T-cell (primary cell): ENCODE results near the gene EFNA4. TPM values are rescaled to one million over a fixed set of nuclear protein-coding genes. Genes with fewer than 3 reads are reported as not detected.

ENCODE experiments used
- ATAC-seq, 4 experiments: fragments of 200-7000 bp in 3 of 4; fragments of 150-1000 bp in 1 of 4; cut with Tn5 transposase; replicated peaks in 1 of 4; 1 replicate in 3 of 4; 2 replicates in 1 of 4; pipeline ENCODE4 v1.10.0; 2021; ENCODE audit warnings: moderate library complexity in 3 of 4, mild to moderate bottlenecking in 2 of 4, moderate number of reproducible peaks in 1 of 4
- CTCF ChIA-PET, 2 donors: fragments of 300-600 bp; sonication (Branson Sonifier 250); formaldehyde crosslinking; loops; one replicate each; lab custom pipeline; 2022; ENCODE audit warnings: antibody characterized with exemption in 2 of 2; lab: Charles Lee
- POLR2A ChIA-PET, 2 donors: fragments of 300-600 bp; sonication (Branson Sonifier 250); formaldehyde crosslinking; loops; one replicate each; lab custom pipeline; 2022; ENCODE audit warnings: antibody characterized with exemption in 2 of 2; lab: Charles Lee
- DNase-seq, 35 experiments: peaks; one replicate each; pipeline versions ENCODE4 v3.0.0 to v3.0.0-alpha.2; 2013 to 2023
- H3K27ac ChIP-seq: one replicate; pipeline ENCODE4 v1.5.1; 2013; ENCODE audit warnings: low read length
- H3K27me3 ChIP-seq, 2 experiments: replicated peaks in 1 of 2; 1 replicate in 1 of 2; 2 replicates in 1 of 2; pipeline versions ENCODE4 v1.6.1 to v1.7.0; 2013; ENCODE audit warnings: low read length in 1 of 2, mixed read lengths in 1 of 2; ENCODE audit not compliant: control insufficient read depth in 2 of 2, insufficient read depth in 2 of 2; ENCODE audit errors: extremely low read depth in 1 of 2
- H3K36me3 ChIP-seq, 2 donors: 1 replicate in 1 of 2; 2 replicates in 1 of 2; pipeline versions ENCODE4 v1.6.1 to v1.7.0; 2013; ENCODE audit warnings: low read length in 1 of 2; ENCODE audit not compliant: control insufficient read depth in 2 of 2, insufficient read depth in 1 of 2; ENCODE audit errors: extremely low read depth in 1 of 2
- H3K4me1 ChIP-seq, 2 experiments: 1 replicate in 1 of 2; 2 replicates in 1 of 2; pipeline versions ENCODE4 v1.6.1 to v1.7.0; 2013; ENCODE audit warnings: low read length in 2 of 2, mixed read lengths in 1 of 2; ENCODE audit not compliant: insufficient read depth in 2 of 2, control insufficient read depth in 1 of 2; ENCODE audit errors: extremely low read depth in 1 of 2
- H3K4me3 ChIP-seq, 2 donors: 1 replicate in 1 of 2; 2 replicates in 1 of 2; pipeline versions ENCODE4 v1.5.1 to v1.7.0; 2013; ENCODE audit warnings: mild to moderate bottlenecking in 2 of 2, low read length in 1 of 2, moderate library complexity in 1 of 2; ENCODE audit not compliant: control insufficient read depth in 1 of 2; ENCODE audit errors: extremely low read depth in 1 of 2
- H3K9me3 ChIP-seq: 2 replicates; pipeline ENCODE4 v1.7.0; 2013
- H3K27ac Mint-ChIP-seq, 2 donors: one replicate each; pipeline ENCODE4 v1.8.0; 2020 to 2021; ENCODE audit warnings: mild to moderate bottlenecking in 2 of 2, mixed read lengths in 2 of 2
- H3K27me3 Mint-ChIP-seq, 2 donors: one replicate each; pipeline ENCODE4 v1.8.0; 2021 to 2022; ENCODE audit warnings: mixed read lengths in 2 of 2
- H3K36me3 Mint-ChIP-seq: one replicate; pipeline ENCODE4 v1.8.0; 2021; ENCODE audit warnings: mixed read lengths
- H3K4me1 Mint-ChIP-seq, 3 donors: one replicate each; pipeline ENCODE4 v1.8.0; 2020 to 2022; ENCODE audit warnings: mixed read lengths in 3 of 3, mild to moderate bottlenecking in 1 of 3
- H3K4me3 Mint-ChIP-seq, 3 donors: one replicate each; pipeline ENCODE4 v1.8.0; 2020 to 2022; ENCODE audit warnings: mild to moderate bottlenecking in 3 of 3, mixed read lengths in 3 of 3, moderate library complexity in 3 of 3
- H3K9me3 Mint-ChIP-seq, 3 donors: one replicate each; pipeline ENCODE4 v1.8.0; 2020 to 2022; ENCODE audit warnings: mixed read lengths in 3 of 3
- WGBS: methylation state at CpG from one replicate; pipeline ENCODE4 v1.1.5; 2013; ENCODE audit warnings: missing lambda C conversion rate; ENCODE audit not compliant: insufficient coverage; 5-methylcytosine and 5-hydroxymethylcytosine counted together
- total RNA-seq, 35 experiments: library from RNA in 6 of 35; stranded (reverse) in 6 of 35; fragments of 120-200 nt in 1 of 35; gene quantifications; one replicate each; pipeline versions ENCODE4 v1.2.1 to v1.2.4 and lab custom pipeline; 2013 to 2026

EFNA4 gene
- total RNA-seq, 5 donors from 2014 or later (not counting 1 experiment from before 2014, with no cell fraction given), result 3.1 to 7.8 (median 6.6) TPM

GRCh38 chr1:155049651-155050559 lies 13.6 kb upstream of the EFNA4 start:
- Histone ChIP-seq H3K4me3 (peak overlapping the region; percentile 81 to 84), H3K9me3 (no peaks in the 10 kb centered on the region), H3K27me3 (peaks cover 0 to 6% of the 10 kb centered on the region in 2 experiments), H3K27ac (no peak overlapping the region), H3K4me1 (peaks cover 4 to 32% of the 10 kb centered on the region in 2 experiments), H3K36me3 (no peaks in the 10 kb centered on the region)
- Mint-ChIP-seq H3K4me3 (peak overlapping the region; percentile 79 to 88 (median 85)), H3K4me1 (peaks cover 17 to 32% (median 24%) of the 10 kb centered on the region in 3 donors), H3K9me3 (no peaks in the 10 kb centered on the region), H3K27ac (peak overlapping the region; percentile 39 to 74), H3K27me3 (no peaks in the 10 kb centered on the region), H3K36me3 (no peaks in the 10 kb centered on the region)
- POLR2A ChIA-PET, result no interaction called here
- CTCF ChIA-PET, result interaction anchor here (0.6 to 1.6 kb wide), 9 partner anchors 10 to 1153 kb away, joined by 3 to 6 read pairs (median 3); partner anchors contain the start of genes FLAD1 (in 1 of the 2) and KRTCAP2 (in 1 of the 2)
- 31% methylated on average over 4 of the region's 10 CpGs for WGBS
- DNase-seq (no peak), ATAC-seq (no peak)

GRCh38 chr1:155050560-155051341 lies 12.8 kb upstream of the EFNA4 start, which contains the start of gene ADAM15:
Gene ADAM15, plus strand, starts transcription at chr1:155051316. Its CDS starts 71 bp downstream, at chr1:155051387.
- Mint-ChIP-seq H3K4me1 (peaks cover 14 to 26% (median 20%) of the 10 kb centered on the region in 3 donors), H3K4me3 (peak within 1 kb of the TSS; percentile 79 to 88 (median 85)), H3K9me3 (no peaks in the 10 kb centered on the region), H3K36me3 (no peaks in the 10 kb centered on the region), H3K27ac (peak within 1 kb of the TSS; percentile 74 to 83), H3K27me3 (no peaks in the 10 kb centered on the region)
- H3K4me3 ChIP-seq, result peak within 1 kb of the TSS; percentile 81 to 84
- no peaks in the 10 kb centered on the region for H3K36me3 ChIP-seq
- CTCF ChIA-PET, result interaction anchor here (0.6 to 1.6 kb wide), 16 partner anchors 9 to 1460 kb away, joined by 3 to 11 read pairs (median 4); partner anchors contain the start of genes FLAD1 (in 1 of the 2) and KRTCAP2 (in 1 of the 2)
- ATAC-seq (peak; percentile 86 to 89 (median 88)), DNase-seq (peak in 34 of 35 experiments; percentile 47 to 88 (median 70))
- under 1% methylated on average over 91 of the region's 99 CpGs for WGBS
- POLR2A ChIA-PET, result interaction anchor here (0.6 kb wide), 3 partner anchors 127 to 491 kb away, joined by 3 to 5 read pairs (median 3); no protein-coding TSS in a partner anchor
- peaks cover 4 to 32% of the 10 kb centered on the region in 2 experiments for H3K4me1 ChIP-seq
- peak within 1 kb of the TSS; percentile 49 for H3K27ac ChIP-seq
- H3K9me3 ChIP-seq, result no peaks in the 10 kb centered on the region
- peaks cover 0 to 6% of the 10 kb centered on the region in 2 experiments for H3K27me3 ChIP-seq

GRCh38 chr1:155051342-155051776 lies 12.2 kb upstream of the EFNA4 start:
- ChIA-PET CTCF (interaction anchor here (0.6 to 1.6 kb wide), 13 partner anchors 8 to 1459 kb away, joined by 3 to 11 read pairs (median 4); partner anchors contain the start of genes FLAD1 (in 1 of the 2) and KRTCAP2 (in 1 of the 2)), POLR2A (interaction anchor here (0.6 kb wide), 3 partner anchors 126 to 491 kb away, joined by 3 to 5 read pairs (median 3); no protein-coding TSS in a partner anchor)
- Mint-ChIP-seq H3K4me1 (peaks cover 14 to 26% (median 20%) of the 10 kb centered on the region in 3 donors), H3K27me3 (no peaks in the 10 kb centered on the region), H3K4me3 (peak overlapping the region; percentile 72 to 88 (median 78)), H3K36me3 (peaks cover 4% of the 10 kb centered on the region), H3K9me3 (no peaks in the 10 kb centered on the region), H3K27ac (peak overlapping the region in 1 of 2 donors; percentile 61)
- Histone ChIP-seq H3K9me3 (no peaks in the 10 kb centered on the region), H3K4me1 (peaks cover 4 to 32% of the 10 kb centered on the region in 2 experiments), H3K27ac (peak overlapping the region; percentile 9), H3K4me3 (peak overlapping the region; percentile 58 to 66), H3K27me3 (peaks cover 0 to under 1% of the 10 kb centered on the region in 2 experiments), H3K36me3 (no peaks in the 10 kb centered on the region)
- WGBS, result 2% methylated on average over 31 of the region's 31 CpGs
- no peak for DNase-seq
- ATAC-seq, result peak in 2 of 4 experiments; percentile 2 to 3

GRCh38 chr1:155051777-155052398 lies 11.7 kb upstream of the EFNA4 start:
- Mint-ChIP-seq H3K27ac (peak overlapping the region; percentile 27 to 61), H3K27me3 (no peaks in the 10 kb centered on the region), H3K4me1 (peaks cover 14 to 26% (median 20%) of the 10 kb centered on the region in 3 donors), H3K9me3 (no peaks in the 10 kb centered on the region), H3K4me3 (peak overlapping the region; percentile 72 to 88 (median 78)), H3K36me3 (peaks cover 8% of the 10 kb centered on the region)
- DNase-seq (peak in 27 of 35 experiments; percentile 13 to 60 (median 40)), ATAC-seq (peak; percentile 38 to 42 (median 40))
- H3K4me3 ChIP-seq, result peak overlapping the region; percentile 58 to 66
- peaks cover 4 to 32% of the 10 kb centered on the region in 2 experiments for H3K4me1 ChIP-seq
- POLR2A ChIA-PET, result interaction anchor here in 1 of 2 donors (0.6 kb wide), 1 partner anchor 443 kb away, joined by 3 read pairs; no protein-coding TSS in a partner anchor
- H3K9me3 ChIP-seq, result no peaks in the 10 kb centered on the region
- H3K27ac ChIP-seq, result peak overlapping the region; percentile 9
- WGBS, result 3% methylated on average over 26 of the region's 27 CpGs
- no peaks in the 10 kb centered on the region for H3K27me3 ChIP-seq
- CTCF ChIA-PET, result interaction anchor here (0.6 to 1.6 kb wide), 17 partner anchors 8 to 535 kb away, joined by 3 to 11 read pairs (median 5); partner anchors contain the start of genes FLAD1 (in 1 of the 2) and KRTCAP2 (in 1 of the 2)
- no peaks in the 10 kb centered on the region for H3K36me3 ChIP-seq
